SK-N-SH (cell line): Measurements from ENCODE around the gene PRKG1. TPM values are rescaled to one million over a fixed set of nuclear protein-coding genes. Genes with fewer than 3 reads are reported as not detected.

Experiments used
- CTCF ChIA-PET: fragments of 300-600, 350-600 bp; formaldehyde crosslinking; extraction: SDS; loops from one replicate; lab custom pipeline; 2021; lab: Yijun Ruan, JAX
- POLR2A ChIA-PET: fragments of 350-600 bp; sonication (Branson Sonifier 250); formaldehyde crosslinking; extraction: SDS; loops from one replicate; lab custom pipeline; 2020; ENCODE audit warnings: antibody characterized with exemption, inconsistent platforms; lab: Yijun Ruan, JAX
- DNase-seq: peaks from one replicate; pipeline ENCODE4 v3.0.0; 2012
- H2AFZ ChIP-seq: fragments of 200-600 bp; sonication (generic); 2 replicates; pipeline ENCODE4 v1.8.1; 2016; ENCODE audit warnings: antibody characterized with exemption, mild to moderate bottlenecking, low read depth
- H3F3A ChIP-seq: fragments of 200-600 bp; sonication (generic); replicated peaks from 2 replicates; pipeline ENCODE3; 2016; ENCODE audit warnings: antibody characterized with exemption, mild to moderate bottlenecking; ENCODE audit not compliant: insufficient read depth
- H3K27ac ChIP-seq, 2 experiments: fragments of 200-500 bp in 1 of 2; fragments of 200-600 bp in 1 of 2; sonication (Bioruptor generic) in 1 of 2; sonication (generic), shearing (Covaris generic) in 1 of 2; 2 replicates each; pipeline versions ENCODE4 v1.5.1 to v1.6.1; 2014 to 2016; ENCODE audit warnings: low read depth in 2 of 2, inconsistent platforms in 1 of 2, low read length in 1 of 2, mild to moderate bottlenecking in 1 of 2, mixed read lengths in 1 of 2
- H3K27me3 ChIP-seq: fragments of 200-600 bp; sonication (generic), shearing (Covaris generic); 2 replicates; pipeline ENCODE4 v1.6.1; 2016; ENCODE audit warnings: mixed run types; ENCODE audit not compliant: insufficient read depth
- H3K36me3 ChIP-seq, 2 experiments: fragments of 200-500 bp in 1 of 2; fragments of 200-600 bp in 1 of 2; sonication (Bioruptor generic) in 1 of 2; sonication (generic) in 1 of 2; replicated peaks in 1 of 2; 2 replicates each; pipeline versions ENCODE3 to v1.5.1; 2014 to 2016; ENCODE audit warnings: low read length in 1 of 2, mild to moderate bottlenecking in 1 of 2; ENCODE audit not compliant: insufficient read depth in 2 of 2, control insufficient read depth in 1 of 2
- H3K4me1 ChIP-seq, 2 experiments: fragments of 200-500 bp in 1 of 2; fragments of 200-600 bp in 1 of 2; sonication (Bioruptor generic) in 1 of 2; sonication (generic), shearing (Covaris generic) in 1 of 2; 2 replicates each; pipeline versions ENCODE4 v1.5.1 to v1.6.1; 2014 to 2016; ENCODE audit warnings: low read depth in 1 of 2, low read length in 1 of 2, mixed run types in 1 of 2; ENCODE audit not compliant: insufficient read depth in 2 of 2, control insufficient read depth in 1 of 2
- H3K4me2 ChIP-seq: fragments of 200-600 bp; sonication (generic), shearing (Covaris generic); 2 replicates; pipeline ENCODE4 v1.6.1; 2017; ENCODE audit warnings: mixed run types
- H3K4me3 ChIP-seq, 2 experiments: fragments of 200-500 bp in 1 of 2; fragments of 200-600 bp in 1 of 2; sonication (Bioruptor generic) in 1 of 2; sonication (generic), shearing (Covaris generic) in 1 of 2; 2 replicates each; pipeline versions ENCODE4 v1.5.1 to v1.8.1; 2014 to 2016; ENCODE audit warnings: low read depth in 2 of 2, inconsistent platforms in 1 of 2, low read length in 1 of 2, mild to moderate bottlenecking in 1 of 2, mixed read lengths in 1 of 2, moderate library complexity in 1 of 2
- H3K79me2 ChIP-seq: fragments of 200-600 bp; sonication (generic); 2 replicates; pipeline ENCODE4 v1.8.1; 2017; ENCODE audit warnings: mild to moderate bottlenecking; ENCODE audit not compliant: insufficient read depth
- H3K9ac ChIP-seq: fragments of 200-600 bp; sonication (generic); 2 replicates; pipeline ENCODE4 v1.6.1; 2017; ENCODE audit warnings: mixed run types
- H3K9me2 ChIP-seq: fragments of 200-600 bp; sonication (generic); 2 replicates; pipeline ENCODE4 v1.6.1; 2017; ENCODE audit warnings: mixed run types
- H3K9me3 ChIP-seq: fragments of 200-600 bp; sonication (generic); 2 replicates; pipeline ENCODE4 v1.6.1; 2017; ENCODE audit warnings: mixed run types, mild to moderate bottlenecking, moderate library complexity
- H4K20me1 ChIP-seq: fragments of 200-600 bp; sonication (generic); 2 replicates; pipeline ENCODE4 v1.6.1; 2017; ENCODE audit warnings: mild to moderate bottlenecking, mixed run types; ENCODE audit not compliant: insufficient read depth
- CHD2 ChIP-seq: fragments of 150-350 bp; IDR thresholded peaks from 2 replicates; pipeline ENCODE4 v1.6.1; 2018; ENCODE audit warnings: low read length; ENCODE audit not compliant: partially characterized antibody
- CTCF ChIP-seq: fragments of 200-600 bp; sonication (generic); IDR thresholded peaks from 2 replicates; pipeline ENCODE4 v1.6.1; 2017; ENCODE audit warnings: antibody characterized with exemption, mild to moderate bottlenecking, moderate library complexity
- ELF1 ChIP-seq: IDR thresholded peaks from 2 replicates; pipeline ENCODE4 v1.4.0; 2012
- EZH2phosphoT487 ChIP-seq: fragments of 200-600 bp; sonication (generic); IDR thresholded peaks from 2 replicates; pipeline ENCODE4 v1.6.1; 2017; ENCODE audit warnings: low read depth, mixed run types, mild to moderate bottlenecking, antibody characterized with exemption, moderate library complexity, borderline replicate concordance
- FOXM1 ChIP-seq: IDR thresholded peaks from 2 replicates; pipeline ENCODE4 v1.4.0; 2012; ENCODE audit warnings: low read depth, mild to moderate bottlenecking
- GABPA ChIP-seq: IDR thresholded peaks from 2 replicates; pipeline ENCODE4 v1.4.0; 2012; ENCODE audit warnings: low read depth, mild to moderate bottlenecking
- IRF3 ChIP-seq: fragments of 150-350 bp; IDR thresholded peaks from 2 replicates; pipeline ENCODE4 v1.6.1; 2016; ENCODE audit warnings: mild to moderate bottlenecking, low read depth, low read length
- JUND ChIP-seq: IDR thresholded peaks from 2 replicates; pipeline ENCODE4 v1.4.0; 2012
- MEF2A ChIP-seq: IDR thresholded peaks from 2 replicates; pipeline ENCODE4 v1.4.0; 2012; ENCODE audit warnings: low read depth, borderline replicate concordance
- NFIC ChIP-seq: IDR thresholded peaks from 2 replicates; pipeline ENCODE4 v1.4.0; 2012; ENCODE audit warnings: borderline replicate concordance
- RAD21 ChIP-seq: IDR thresholded peaks from 2 replicates; pipeline ENCODE4 v1.6.1; 2012; ENCODE audit warnings: mild to moderate bottlenecking, low read length
- RCOR1 ChIP-seq: fragments of 150-350 bp; IDR thresholded peaks from 2 replicates; pipeline ENCODE4 v1.6.1; 2017; ENCODE audit warnings: antibody characterized with exemption, low read length
- REST ChIP-seq: IDR thresholded peaks from 2 replicates; pipeline ENCODE4 v1.6.1; 2012; ENCODE audit warnings: mild to moderate bottlenecking, low read depth, low read length, moderate library complexity
- RXRA ChIP-seq: IDR thresholded peaks from 2 replicates; pipeline ENCODE4 v1.4.0; 2012; ENCODE audit warnings: low read depth, mild to moderate bottlenecking, borderline replicate concordance
- SIN3A ChIP-seq: IDR thresholded peaks from 2 replicates; pipeline ENCODE4 v1.6.1; 2012; ENCODE audit warnings: low read depth, mild to moderate bottlenecking, low read length, moderate library complexity, borderline replicate concordance
- SMC3 ChIP-seq: IDR thresholded peaks from 2 replicates; pipeline ENCODE4 v1.6.1; 2012; ENCODE audit warnings: low read depth, low read length, improper control_type of control experiment
- TEAD4 ChIP-seq: IDR thresholded peaks from 2 replicates; pipeline ENCODE4 v1.4.0; 2012; ENCODE audit warnings: mild to moderate bottlenecking, borderline replicate concordance; ENCODE audit not compliant: insufficient read depth
- WGBS: methylation state at CpG from one replicate; pipeline ENCODE4 v1.1.6; 2017; ENCODE audit warnings: low lambda C conversion rate; 5-methylcytosine and 5-hydroxymethylcytosine counted together
- polyA plus RNA-seq, 3 experiments: library from polyadenylated mRNA; depleted of rRNA; stranded (reverse); fragments of >200 nt; gene quantifications; 2 replicates each; pipeline ENCODE4 v1.2.3, GENCODE V29; 2012
- TF ChIP-seq, protein P1 (sequence below): IDR thresholded peaks from 2 replicates; pipeline ENCODE4 v1.4.0; 2012; ENCODE audit warnings: low read depth

PRKG1 gene
- polyA plus RNA-seq, 1 of the 3 experiments (the other 2 are of a cell fraction) = 4.1 TPM

DNA sequence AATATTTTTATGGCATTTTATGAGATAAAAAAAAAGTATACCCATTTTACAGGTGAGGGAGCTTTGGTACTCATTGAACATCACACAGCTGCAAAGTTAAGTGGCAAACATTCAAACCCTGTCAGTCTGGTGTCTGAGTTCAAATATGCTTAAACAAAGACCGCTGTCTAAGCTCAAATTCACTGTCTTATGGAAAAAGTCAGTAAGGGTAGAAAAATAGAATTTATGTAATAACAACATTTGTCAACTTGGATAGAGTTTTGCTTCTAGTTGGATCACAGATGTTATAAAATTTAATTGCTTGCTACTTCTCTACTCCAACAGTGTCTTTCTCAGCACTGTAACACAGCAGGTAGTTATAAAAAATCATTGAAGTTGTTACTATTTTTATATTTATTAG, 786.8 kb downstream of the PRKG1 start (continued):
- TF ChIP-seq EZH2phosphoT487 (no peak), RAD21 (no peak), GABPA (no peak)
- TF ChIP-seq, all 33 proteins: peak for 0

DNA sequence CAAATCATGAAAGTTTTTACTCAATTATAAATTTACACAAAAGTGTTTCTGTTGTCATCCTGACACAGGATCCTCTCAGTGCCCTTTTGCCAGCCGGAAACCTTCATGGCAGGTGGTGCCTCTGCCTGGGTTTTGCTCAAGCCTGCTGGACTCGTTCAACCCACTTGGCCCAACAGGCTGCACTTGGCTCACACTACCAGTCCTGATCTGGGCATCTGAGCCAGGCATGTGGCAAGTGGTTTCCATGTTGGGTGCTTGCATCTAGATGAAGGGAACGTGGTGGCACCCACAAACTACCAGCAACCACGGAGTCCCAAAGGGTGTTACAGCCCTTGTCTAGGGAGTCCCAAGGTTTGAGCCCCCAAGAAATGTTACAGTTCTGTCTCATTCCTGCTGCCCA, 787.4 kb downstream of the PRKG1 start:
- Histone ChIP-seq H3F3A (no peaks in the 10 kb centered on the region), H3K36me3 (no peaks in the 10 kb centered on the region), H3K4me3 (no peak overlapping the region), H2AFZ (no peak overlapping the region), H3K9me2 (no peaks in the 10 kb centered on the region), H3K9ac (no peak overlapping the region), H4K20me1 (no peaks in the 10 kb centered on the region), H3K9me3 (no peaks in the 10 kb centered on the region), H3K4me1 (no peaks in the 10 kb centered on the region), H3K4me2 (no peak overlapping the region), H3K27me3 (no peaks in the 10 kb centered on the region), H3K27ac (no peak overlapping the region), H3K79me2 (no peaks in the 10 kb centered on the region)
- 53% methylated on average over 4 of the region's 4 CpGs for WGBS
- TF ChIP-seq ELF1 (no peak), IRF3 (no peak), CHD2 (no peak), NFIC (no peak), CTCF (no peak), GABPA (no peak), RXRA (no peak), TEAD4 (no peak), SIN3A (no peak), EZH2phosphoT487 (no peak), JUND (no peak), MEF2A (no peak), RCOR1 (no peak), SMC3 (no peak)
- DNase-seq = no peak
- ChIA-PET POLR2A (no interaction called here), CTCF (interaction anchor here (0.7 kb wide), 1 partner anchor 12 kb away, joined by 3 read pairs; no protein-coding TSS in a partner anchor)

- no peak overlapping the region for H3K27ac ChIP-seq
- H4K20me1 ChIP-seq = no peaks in the 10 kb centered on the region
- H3K36me3 ChIP-seq = no peaks in the 10 kb centered on the region
- no peaks in the 10 kb centered on the region for H3K79me2 ChIP-seq
- ChIA-PET CTCF (no interaction called here), POLR2A (no interaction called here)
- DNase-seq = no peak
- no peaks in the 10 kb centered on the region for H3K4me1 ChIP-seq
- H3K27me3 ChIP-seq = no peaks in the 10 kb centered on the region
- no peaks in the 10 kb centered on the region for H3K9me3 ChIP-seq
- H3K4me3 ChIP-seq = no peak overlapping the region
- H3K9ac ChIP-seq = no peak overlapping the region
- no peak overlapping the region for H2AFZ ChIP-seq
- no peak overlapping the region for H3K4me2 ChIP-seq
- 50% methylated on average over 3 of the region's 3 CpGs for WGBS
- H3K9me2 ChIP-seq = no peaks in the 10 kb centered on the region
- no peaks in the 10 kb centered on the region for H3F3A ChIP-seq
- TF ChIP-seq, protein P1, sequence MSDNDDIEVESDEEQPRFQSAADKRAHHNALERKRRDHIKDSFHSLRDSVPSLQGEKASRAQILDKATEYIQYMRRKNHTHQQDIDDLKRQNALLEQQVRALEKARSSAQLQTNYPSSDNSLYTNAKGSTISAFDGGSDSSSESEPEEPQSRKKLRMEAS = no peak
- TF ChIP-seq IRF3 = no peak
- no peak for TF ChIP-seq REST
- TF ChIP-seq FOXM1 = no peak
- no peak for TF ChIP-seq JUND
Measured at GRCh38 chr10:51862149-51862548, 787.9 kb downstream of the PRKG1 start.
